Activated naive CD8-positive, alpha-beta T cell treated with anti-CD3 and anti-CD28 coated beads for 36 hours (primary cell): ENCODE results near the gene FNDC3A. TPM values are rescaled to one million over a fixed set of nuclear protein-coding genes. Genes with fewer than 3 reads are reported as not detected.
"Not testable (repeated sequence)": the region's sequence is repeated elsewhere in the genome, so short reads cannot be mapped to it uniquely, and the experiment has no call there.

Source experiments
- DNase-seq: peaks from one replicate; pipeline ENCODE4 v3.0.0; 2021
- H3K27ac Mint-ChIP-seq: one replicate; pipeline ENCODE4 v1.8.0; 2022; ENCODE audit warnings: mild to moderate bottlenecking, moderate library complexity, mixed read lengths
- H3K27me3 Mint-ChIP-seq: one replicate; pipeline ENCODE4 v1.8.0; 2022; ENCODE audit warnings: mild to moderate bottlenecking, mixed read lengths
- H3K36me3 Mint-ChIP-seq: one replicate; pipeline ENCODE4 v1.8.0; 2021; ENCODE audit warnings: mild to moderate bottlenecking, mixed read lengths
- H3K4me1 Mint-ChIP-seq: one replicate; pipeline ENCODE4 v1.8.0; 2021; ENCODE audit warnings: mixed read lengths
- H3K4me3 Mint-ChIP-seq: one replicate; pipeline ENCODE4 v1.8.0; 2022; ENCODE audit warnings: mild to moderate bottlenecking, moderate library complexity, mixed read lengths
- H3K9me3 Mint-ChIP-seq: one replicate; pipeline ENCODE4 v1.8.0; 2022; ENCODE audit warnings: mixed read lengths
- total RNA-seq, 2 experiments: library from RNA; stranded (reverse); gene quantifications; one replicate each; pipeline ENCODE4 v1.2.3, GENCODE V29; 2021

The FNDC3A gene
- total RNA-seq, 2 experiments from 2014 or later: 23.1 to 24.1 TPM

DNA sequence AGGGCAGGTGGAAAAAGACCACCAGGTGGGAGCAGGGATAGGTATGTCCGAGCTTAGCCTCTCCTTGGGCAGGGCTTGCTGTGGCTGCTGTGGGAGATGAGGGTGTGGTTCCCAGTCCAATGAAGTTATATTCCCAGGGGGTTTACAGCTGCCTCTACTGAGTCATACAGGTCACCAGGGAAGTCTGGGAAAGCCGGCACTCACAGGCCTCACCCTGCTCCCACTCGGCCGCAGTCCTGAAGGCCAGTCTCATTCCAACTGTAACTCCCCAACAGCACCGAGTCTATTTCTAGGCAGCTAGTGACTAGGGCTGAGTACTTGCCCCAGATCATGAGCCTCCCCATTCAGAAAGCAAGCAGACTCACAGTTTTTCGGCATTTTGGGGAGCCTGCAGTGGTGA lies 77.1 kb downstream of the FNDC3A start:
- no peak for DNase-seq
- Mint-ChIP-seq H3K4me1 (peaks cover 11% of the 10 kb centered on the region), H3K4me3 (no peak overlapping the region), H3K27me3 (no peaks in the 10 kb centered on the region), H3K27ac (no peak overlapping the region), H3K9me3 (peaks cover 16% of the 10 kb centered on the region), H3K36me3 (peaks cover 48% of the 10 kb centered on the region)

GRCh38 chr13:49053215-49053614 lies 77.5 kb downstream of the FNDC3A start:
- Mint-ChIP-seq H3K36me3 (peaks cover 48% of the 10 kb centered on the region), H3K27ac (no peak overlapping the region), H3K27me3 (no peaks in the 10 kb centered on the region), H3K4me1 (peaks cover 11% of the 10 kb centered on the region), H3K9me3 (peaks cover 18% of the 10 kb centered on the region), H3K4me3 (no peak overlapping the region)
- DNase-seq: no peak

- Mint-ChIP-seq H3K4me3 (no peak overlapping the region), H3K4me1 (peaks cover 11% of the 10 kb centered on the region), H3K27ac (no peak overlapping the region)
Measured at GRCh38 chr13:49053906-49054305, 78.2 kb downstream of the FNDC3A start.

DNA sequence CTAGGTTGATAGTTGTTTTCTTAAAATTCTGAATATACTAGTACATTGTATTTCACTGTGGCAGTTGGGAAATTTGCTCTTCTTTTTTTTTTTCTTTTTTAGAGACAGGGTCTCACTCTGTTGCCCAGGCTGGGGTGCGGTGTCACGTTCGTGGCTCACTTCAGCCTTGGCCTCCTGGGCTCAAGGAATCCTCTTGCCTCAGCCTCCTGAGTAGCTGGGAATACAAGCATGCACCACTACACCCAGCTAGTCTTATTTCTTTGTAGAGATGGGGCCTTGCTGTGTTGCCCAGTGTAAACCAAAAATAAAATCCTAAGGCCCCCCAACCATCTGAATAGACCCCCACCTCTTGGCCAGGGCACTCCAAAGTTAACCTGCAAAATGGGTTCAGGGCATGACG lies 79.3 kb downstream of the FNDC3A start:
- H3K36me3 Mint-ChIP-seq: peaks cover 44% of the 10 kb centered on the region
- H3K4me1 Mint-ChIP-seq: peaks cover 13% of the 10 kb centered on the region
- no peak overlapping the region for H3K4me3 Mint-ChIP-seq
- peaks cover 4% of the 10 kb centered on the region for H3K9me3 Mint-ChIP-seq
- no peak overlapping the region for H3K27ac Mint-ChIP-seq
- no peaks in the 10 kb centered on the region for H3K27me3 Mint-ChIP-seq
- no peak for DNase-seq

More at GRCh38 chr13:49053906-49054305, 78.2 kb downstream of the FNDC3A start:
- Mint-ChIP-seq H3K36me3 (peaks cover 49% of the 10 kb centered on the region), H3K27me3 (no peaks in the 10 kb centered on the region), H3K9me3 (peaks cover 13% of the 10 kb centered on the region)
- no peak for DNase-seq

DNA sequence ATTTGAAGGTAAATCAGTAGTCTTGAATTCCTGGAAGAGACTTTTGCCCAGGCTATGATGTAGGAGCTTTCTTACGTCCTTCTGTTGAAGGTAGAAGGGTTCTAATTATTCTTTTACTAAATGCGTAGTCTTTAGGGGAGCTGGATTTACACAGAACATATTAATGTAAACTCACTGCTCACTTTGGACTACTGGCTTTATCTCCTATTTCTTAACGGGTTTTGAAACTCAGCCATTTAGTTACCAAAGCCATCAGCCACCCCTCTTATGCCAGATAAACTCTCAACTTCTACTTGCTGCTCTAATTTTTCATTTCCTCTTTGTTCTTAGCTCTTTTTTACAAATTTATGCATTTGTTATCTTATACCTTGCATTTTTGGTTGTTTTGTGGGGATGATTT lies 81.5 kb downstream of the FNDC3A start:
- H3K9me3 Mint-ChIP-seq: peaks cover 4% of the 10 kb centered on the region
- DNase-seq: no peak
- no peaks in the 10 kb centered on the region for H3K27me3 Mint-ChIP-seq
- H3K4me3 Mint-ChIP-seq: no peak overlapping the region
- H3K36me3 Mint-ChIP-seq: peaks cover 37% of the 10 kb centered on the region
- no peak overlapping the region for H3K27ac Mint-ChIP-seq
- H3K4me1 Mint-ChIP-seq: peaks cover 15% of the 10 kb centered on the region

- Mint-ChIP-seq H3K27me3 (no peaks in the 10 kb centered on the region), H3K36me3 (peaks cover 31% of the 10 kb centered on the region), H3K4me3 (no peak overlapping the region), H3K9me3 (peaks cover 4% of the 10 kb centered on the region), H3K27ac (no peak overlapping the region), H3K4me1 (peaks cover 16% of the 10 kb centered on the region)
- DNase-seq: no peak
Measured at GRCh38 chr13:49058761-49059160, 83.0 kb downstream of the FNDC3A start.

- Mint-ChIP-seq H3K9me3 (peaks cover 4% of the 10 kb centered on the region), H3K4me1 (peaks cover 16% of the 10 kb centered on the region), H3K4me3 (no peak overlapping the region), H3K27ac (no peak overlapping the region), H3K36me3 (peaks cover 28% of the 10 kb centered on the region), H3K27me3 (no peaks in the 10 kb centered on the region)
- no peak for DNase-seq
Measured at GRCh38 chr13:49060678-49061387, 85.1 kb downstream of the FNDC3A start.

DNA sequence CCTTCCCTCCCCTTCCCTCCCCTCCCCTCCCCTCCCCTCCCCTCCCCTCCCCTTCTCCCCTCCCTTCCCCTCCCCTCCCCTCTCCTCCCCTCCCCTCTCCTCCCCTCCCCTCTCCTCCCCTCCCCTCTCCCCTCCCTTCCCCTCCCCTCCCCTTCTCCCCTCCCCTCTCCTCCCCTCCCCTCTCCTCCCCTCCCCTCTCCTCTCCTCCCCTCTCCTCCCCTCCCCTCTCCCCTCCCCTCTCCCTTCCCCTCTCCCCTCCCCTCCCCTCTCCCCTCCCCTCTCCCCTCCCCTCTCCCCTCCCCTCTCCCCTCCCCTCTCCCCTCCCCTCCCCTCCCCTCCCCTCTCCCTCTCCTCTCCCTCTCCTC lies 85.7 kb downstream of the FNDC3A start:
- DNase-seq, H3K4me3 Mint-ChIP-seq, H3K9me3 Mint-ChIP-seq, H3K27me3 Mint-ChIP-seq, H3K27ac Mint-ChIP-seq: not testable (repeated sequence)
- Mint-ChIP-seq H3K36me3 (peaks cover 25% of the 10 kb centered on the region), H3K4me1 (peaks cover 16% of the 10 kb centered on the region)

GRCh38 chr13:49062297-49062896 lies 86.7 kb downstream of the FNDC3A start:
- Mint-ChIP-seq H3K9me3 (peaks cover 4% of the 10 kb centered on the region), H3K4me3 (no peak overlapping the region), H3K4me1 (peaks cover 16% of the 10 kb centered on the region), H3K36me3 (peaks cover 22% of the 10 kb centered on the region), H3K27ac (no peak overlapping the region), H3K27me3 (no peaks in the 10 kb centered on the region)
- DNase-seq: no peak

DNA sequence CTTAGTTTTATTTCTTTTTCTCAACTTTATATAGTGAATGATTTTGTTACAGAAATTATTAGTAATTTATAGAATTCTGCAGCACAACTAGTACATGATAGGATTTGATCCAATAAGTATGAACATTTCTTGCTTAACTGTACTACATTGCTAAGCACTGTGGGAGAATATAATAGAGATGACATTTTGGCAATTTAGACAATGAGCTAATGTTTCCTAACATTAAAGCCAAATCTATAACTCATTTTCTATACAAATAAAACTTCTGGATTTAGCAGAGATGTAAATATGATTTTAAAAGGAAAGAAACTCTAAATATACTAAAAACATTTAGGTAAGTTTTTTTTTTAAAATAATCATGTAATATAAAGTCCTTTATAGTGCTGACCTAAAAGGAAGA lies 87.3 kb downstream of the FNDC3A start:
- Mint-ChIP-seq H3K27me3 (no peaks in the 10 kb centered on the region), H3K36me3 (peaks cover 23% of the 10 kb centered on the region), H3K27ac (no peak overlapping the region), H3K9me3 (peaks cover 3% of the 10 kb centered on the region), H3K4me1 (peaks cover 16% of the 10 kb centered on the region), H3K4me3 (no peak overlapping the region)
- no peak for DNase-seq

DNA sequence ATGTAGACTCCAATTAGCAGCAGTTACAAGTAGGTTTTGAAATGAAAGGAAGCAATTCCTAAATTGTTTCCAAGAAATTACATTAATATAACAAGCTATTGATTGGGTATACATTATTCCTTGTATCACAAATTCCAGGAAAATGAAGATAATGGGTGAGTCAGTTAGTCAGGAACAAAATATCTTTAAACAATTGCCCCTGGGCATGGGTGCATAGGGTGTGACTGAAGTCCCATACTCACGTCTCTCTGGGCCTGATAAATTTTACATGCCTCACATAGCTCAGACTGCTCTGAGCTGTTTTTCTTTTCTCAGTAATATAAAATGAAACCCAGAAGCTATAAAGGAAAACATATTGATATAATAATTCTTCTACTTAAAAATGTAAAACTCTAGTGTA lies 87.8 kb downstream of the FNDC3A start:
- H3K27ac Mint-ChIP-seq: no peak overlapping the region
- H3K27me3 Mint-ChIP-seq: no peaks in the 10 kb centered on the region
- no peak overlapping the region for H3K4me3 Mint-ChIP-seq
- DNase-seq: no peak
- peaks cover 20% of the 10 kb centered on the region for H3K36me3 Mint-ChIP-seq
- H3K4me1 Mint-ChIP-seq: peaks cover 16% of the 10 kb centered on the region
- peaks cover 2% of the 10 kb centered on the region for H3K9me3 Mint-ChIP-seq

DNA sequence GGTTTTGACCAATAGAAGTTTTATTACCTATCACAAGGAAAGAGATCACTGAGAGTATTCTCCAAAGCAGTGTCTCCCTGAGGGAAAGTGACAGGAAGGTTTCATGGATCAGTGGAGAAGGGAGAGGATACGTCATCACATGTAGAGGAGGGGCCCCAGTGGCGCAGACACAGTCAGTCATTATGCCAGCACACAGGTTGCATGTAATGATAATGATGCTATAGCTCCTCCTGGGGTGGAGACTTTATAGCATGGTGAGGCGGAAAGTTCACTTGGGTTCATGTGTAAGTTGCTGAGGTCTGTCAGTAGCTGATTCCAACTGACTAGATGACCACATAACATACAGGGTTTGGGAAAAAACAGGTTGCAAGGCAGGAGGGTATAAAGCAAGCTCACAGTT lies 88.8 kb downstream of the FNDC3A start:
- H3K4me3 Mint-ChIP-seq: no peak overlapping the region
- peaks cover 2% of the 10 kb centered on the region for H3K9me3 Mint-ChIP-seq
- H3K27ac Mint-ChIP-seq: no peak overlapping the region
- H3K36me3 Mint-ChIP-seq: peaks cover 20% of the 10 kb centered on the region
- no peaks in the 10 kb centered on the region for H3K27me3 Mint-ChIP-seq
- peaks cover 10% of the 10 kb centered on the region for H3K4me1 Mint-ChIP-seq
- DNase-seq: no peak

- Mint-ChIP-seq H3K27me3 (no peaks in the 10 kb centered on the region), H3K36me3 (peaks cover 27% of the 10 kb centered on the region), H3K4me1 (peaks cover 7% of the 10 kb centered on the region), H3K4me3 (no peak overlapping the region), H3K27ac (no peak overlapping the region), H3K9me3 (no peaks in the 10 kb centered on the region)
- DNase-seq: no peak
Measured at GRCh38 chr13:49066856-49067255, 91.1 kb downstream of the FNDC3A start.

- H3K9me3 Mint-ChIP-seq, H3K4me1 Mint-ChIP-seq, H3K27me3 Mint-ChIP-seq, H3K27ac Mint-ChIP-seq, DNase-seq, H3K4me3 Mint-ChIP-seq: not testable (repeated sequence)
- H3K36me3 Mint-ChIP-seq: peaks cover 29% of the 10 kb centered on the region
Measured at GRCh38 chr13:49068498-49068897, 92.8 kb downstream of the FNDC3A start.

DNA sequence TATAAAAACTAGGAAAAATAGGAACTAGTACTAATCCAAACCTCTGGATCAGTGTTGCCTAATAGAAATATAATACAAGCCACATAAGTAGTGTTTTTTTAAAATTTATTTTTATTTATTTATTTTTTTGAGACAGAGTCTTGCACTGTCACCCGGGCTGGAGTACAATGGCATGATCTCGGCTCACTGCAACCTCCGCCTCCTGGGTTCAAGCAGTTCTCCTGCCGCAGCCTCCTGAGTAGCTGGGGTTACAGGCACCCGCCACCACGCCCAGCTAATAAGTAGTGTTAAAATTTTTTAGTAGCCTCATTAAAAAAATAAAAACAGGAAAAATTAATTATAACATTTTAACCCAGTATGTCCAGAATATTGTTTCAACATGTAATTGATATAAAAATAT lies 94.3 kb downstream of the FNDC3A start:
- not testable (repeated sequence) for H3K27me3 Mint-ChIP-seq, H3K4me1 Mint-ChIP-seq, DNase-seq, H3K4me3 Mint-ChIP-seq, H3K27ac Mint-ChIP-seq, H3K9me3 Mint-ChIP-seq
- H3K36me3 Mint-ChIP-seq: peaks cover 27% of the 10 kb centered on the region

- Mint-ChIP-seq H3K4me1 (no peaks in the 10 kb centered on the region), H3K27me3 (no peaks in the 10 kb centered on the region), H3K36me3 (peaks cover 32% of the 10 kb centered on the region), H3K4me3 (no peak overlapping the region), H3K27ac (no peak overlapping the region), H3K9me3 (no peaks in the 10 kb centered on the region)
- no peak for DNase-seq
Measured at GRCh38 chr13:49071341-49071937, 95.7 kb downstream of the FNDC3A start.
